ENCODE measurements around the gene FBXL14. TPM values are rescaled to one million over a fixed set of nuclear protein-coding genes. Genes with fewer than 3 reads are reported as not detected.
A peak's percentile ranks its signal among the peaks of the same experiment; 100 is the strongest.

Gene FBXL14
- polyA plus RNA-seq, 3 donors, result 9.6 to 15.5 (median 12.5) TPM

- DNase-seq (ENCODE audit: extremely low read depth in 1 of 11, low read depth in 9 of 11, low spot score in 4 of 11), result no peak
Observed at GRCh38 chr12:1628666-1629337, 34.4 kb upstream of the FBXL14 start, which contains the start of gene WNT5B. Gene WNT5B, plus strand, starts transcription at chr12:1629231. Its CDS starts 2,124 bp downstream, at chr12:1631355.

- no peak for DNase-seq (ENCODE audit: extremely low read depth in 1 of 11, low read depth in 9 of 11, low spot score in 4 of 11)
Observed at GRCh38 chr12:1622406-1622805, 28.0 kb upstream of the FBXL14 start.

- no peak for DNase-seq (ENCODE audit: extremely low read depth in 1 of 11, low read depth in 9 of 11, low spot score in 4 of 11)
Observed at GRCh38 chr12:1620092-1620491, 25.7 kb upstream of the FBXL14 start.

- DNase-seq (ENCODE audit: extremely low read depth in 1 of 11, low read depth in 9 of 11, low spot score in 4 of 11), result no peak
Observed at GRCh38 chr12:1619587-1619986, 25.2 kb upstream of the FBXL14 start.

- DNase-seq (ENCODE audit: extremely low read depth in 1 of 11, low read depth in 9 of 11, low spot score in 4 of 11), result no peak
Observed at GRCh38 chr12:1619159-1619558, 24.8 kb upstream of the FBXL14 start.

DNA sequence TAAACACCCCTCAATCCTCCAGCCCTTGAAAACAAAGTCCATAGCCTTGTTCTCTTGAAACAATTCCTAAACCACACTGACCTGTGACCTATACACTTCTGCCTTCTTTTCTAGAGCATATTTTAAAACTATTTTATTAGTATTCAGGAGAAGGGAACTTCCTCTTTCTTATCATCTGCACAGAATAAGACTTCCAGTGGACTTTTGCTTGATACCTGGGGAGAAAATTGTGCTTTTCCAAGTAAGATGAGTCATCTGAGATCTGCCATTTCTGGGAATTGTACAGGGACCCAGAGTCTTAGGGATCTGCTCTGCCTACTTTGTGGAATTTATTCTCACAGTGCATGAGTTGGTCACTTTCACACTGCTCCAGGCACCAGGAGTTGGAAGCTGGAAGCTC, 24.1 kb upstream of the FBXL14 start:
- no peak for DNase-seq (ENCODE audit: extremely low read depth in 1 of 11, low read depth in 9 of 11, low spot score in 4 of 11)

- no peak for DNase-seq (ENCODE audit: extremely low read depth in 1 of 11, low read depth in 9 of 11, low spot score in 4 of 11)
Observed at GRCh38 chr12:1616233-1617066, 22.1 kb upstream of the FBXL14 start.

GRCh38 chr12:1614360-1614759, 20.0 kb upstream of the FBXL14 start:
- DNase-seq (ENCODE audit: extremely low read depth in 1 of 11, low read depth in 9 of 11, low spot score in 4 of 11), result no peak

DNA sequence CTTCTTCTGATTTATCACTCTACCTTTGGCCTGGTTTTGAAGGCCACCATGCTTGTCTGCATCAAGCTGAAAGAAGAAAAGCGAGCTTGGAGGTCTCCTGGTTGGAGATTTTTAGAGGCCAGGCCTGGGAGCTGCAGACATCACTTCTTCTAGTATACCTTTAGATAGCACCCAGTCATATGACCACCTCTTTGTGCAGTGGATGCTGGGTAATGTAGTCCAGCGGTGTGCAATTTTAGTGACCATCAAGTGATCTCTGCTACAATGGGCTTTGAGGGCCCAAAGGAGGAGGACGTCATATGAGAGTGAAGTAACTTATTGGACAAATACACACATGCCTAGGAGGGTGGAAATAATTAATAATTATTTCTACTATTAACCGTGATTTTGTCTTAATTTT, 19.5 kb upstream of the FBXL14 start:
- DNase-seq (ENCODE audit: extremely low read depth in 1 of 11, low read depth in 9 of 11, low spot score in 4 of 11), result no peak

GRCh38 chr12:1611803-1612572, 17.6 kb upstream of the FBXL14 start:
- DNase-seq (ENCODE audit: extremely low read depth in 1 of 11, low read depth in 9 of 11, low spot score in 4 of 11), result no peak

GRCh38 chr12:1610072-1610643, 15.8 kb upstream of the FBXL14 start:
- no peak for DNase-seq (ENCODE audit: extremely low read depth in 1 of 11, low read depth in 9 of 11, low spot score in 4 of 11)

GRCh38 chr12:1608713-1609119, 14.3 kb upstream of the FBXL14 start:
- no peak for DNase-seq (ENCODE audit: extremely low read depth in 1 of 11, low read depth in 9 of 11, low spot score in 4 of 11)

DNA sequence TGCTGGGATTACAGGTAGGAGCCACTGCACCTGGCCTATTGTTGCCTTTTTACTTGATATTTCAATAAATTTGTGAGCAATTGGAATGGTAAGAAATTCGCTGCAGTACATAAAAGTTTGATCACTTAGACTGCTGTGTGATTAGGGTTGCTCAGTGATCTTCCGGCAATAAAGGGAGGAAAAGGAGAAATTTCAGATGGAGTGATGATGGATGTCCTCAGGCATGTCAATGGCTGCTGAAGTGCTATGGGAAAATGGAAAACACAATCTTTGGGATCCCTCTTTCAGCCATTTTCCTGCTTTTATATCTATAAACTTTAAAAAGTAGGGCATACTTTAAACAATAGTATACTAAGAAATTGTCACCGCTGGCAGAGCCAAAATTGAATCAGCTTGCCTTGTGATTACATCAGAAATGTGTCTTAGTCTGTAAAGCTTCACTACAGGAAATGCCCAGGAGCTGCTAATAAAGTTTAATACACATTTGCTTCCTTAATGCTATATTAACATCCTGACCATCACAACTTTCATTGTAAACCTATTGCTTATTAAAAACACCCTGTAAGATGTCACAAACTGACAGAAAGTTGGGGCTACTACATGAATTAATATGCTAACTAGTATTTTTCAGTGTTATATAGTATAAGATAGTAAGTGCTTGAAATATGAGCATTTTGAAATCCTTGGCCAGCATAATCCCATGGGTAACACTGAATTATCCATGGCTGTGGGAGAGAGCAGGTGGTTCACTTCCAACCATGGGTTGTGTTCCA, 13.7 kb upstream of the FBXL14 start:
- DNase-seq (ENCODE audit: extremely low read depth in 1 of 11, low read depth in 9 of 11, low spot score in 4 of 11), result no peak

GRCh38 chr12:1606021-1606622, 11.7 kb upstream of the FBXL14 start:
- DNase-seq (ENCODE audit: extremely low read depth in 1 of 11, low read depth in 9 of 11, low spot score in 4 of 11), result no peak

DNA sequence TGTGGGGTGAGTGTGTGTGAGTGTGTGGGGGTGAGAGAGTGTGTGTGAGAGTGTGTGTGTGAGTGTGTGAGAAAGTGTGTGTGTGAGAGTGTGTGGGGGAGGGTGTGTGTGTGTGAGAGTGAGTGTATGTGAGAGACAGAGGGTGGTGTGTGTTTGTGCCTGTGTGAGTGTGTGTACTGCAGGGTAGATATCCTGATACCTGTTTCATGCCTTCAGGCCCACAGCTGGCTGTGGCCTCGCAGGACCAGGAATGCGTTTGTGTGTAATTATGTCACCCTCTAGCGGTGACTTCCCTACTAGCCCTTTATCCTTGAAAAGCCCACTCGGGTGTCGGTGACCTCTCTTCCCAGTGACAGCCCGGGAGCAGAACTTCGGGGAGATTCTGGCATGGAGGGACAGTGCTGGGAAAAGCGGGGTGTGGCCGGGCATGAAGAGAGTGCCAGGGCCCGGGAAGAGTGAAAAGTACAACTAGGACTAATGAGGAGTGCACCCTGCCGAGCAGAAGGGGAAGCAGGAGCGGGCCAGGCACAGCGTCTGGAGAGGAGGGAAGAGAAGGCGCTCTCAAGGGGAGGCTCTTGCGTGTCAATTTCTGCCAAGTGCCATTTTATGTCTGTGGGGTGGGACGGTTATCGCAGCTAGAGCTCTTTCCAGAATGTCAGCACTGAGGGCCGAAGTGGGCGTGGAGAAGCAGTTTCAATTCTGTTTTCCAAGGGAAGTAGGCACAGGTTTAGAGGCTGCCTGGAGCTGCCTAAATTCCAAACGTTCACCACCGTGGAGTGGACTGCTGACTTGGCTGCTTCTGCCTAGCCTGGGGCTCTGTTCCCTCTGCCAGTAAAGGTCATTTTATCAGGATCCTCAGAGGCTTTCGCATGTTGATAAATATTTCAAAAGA, 11.0 kb upstream of the FBXL14 start:
- peak in 6 of 11 donors; percentile 78 to 90 (median 82) for DNase-seq (ENCODE audit: extremely low read depth in 1 of 11, low read depth in 9 of 11, low spot score in 4 of 11)

GRCh38 chr12:1604464-1604863, 10.1 kb upstream of the FBXL14 start:
- no peak for DNase-seq (ENCODE audit: extremely low read depth in 1 of 11, low read depth in 9 of 11, low spot score in 4 of 11)

DNA sequence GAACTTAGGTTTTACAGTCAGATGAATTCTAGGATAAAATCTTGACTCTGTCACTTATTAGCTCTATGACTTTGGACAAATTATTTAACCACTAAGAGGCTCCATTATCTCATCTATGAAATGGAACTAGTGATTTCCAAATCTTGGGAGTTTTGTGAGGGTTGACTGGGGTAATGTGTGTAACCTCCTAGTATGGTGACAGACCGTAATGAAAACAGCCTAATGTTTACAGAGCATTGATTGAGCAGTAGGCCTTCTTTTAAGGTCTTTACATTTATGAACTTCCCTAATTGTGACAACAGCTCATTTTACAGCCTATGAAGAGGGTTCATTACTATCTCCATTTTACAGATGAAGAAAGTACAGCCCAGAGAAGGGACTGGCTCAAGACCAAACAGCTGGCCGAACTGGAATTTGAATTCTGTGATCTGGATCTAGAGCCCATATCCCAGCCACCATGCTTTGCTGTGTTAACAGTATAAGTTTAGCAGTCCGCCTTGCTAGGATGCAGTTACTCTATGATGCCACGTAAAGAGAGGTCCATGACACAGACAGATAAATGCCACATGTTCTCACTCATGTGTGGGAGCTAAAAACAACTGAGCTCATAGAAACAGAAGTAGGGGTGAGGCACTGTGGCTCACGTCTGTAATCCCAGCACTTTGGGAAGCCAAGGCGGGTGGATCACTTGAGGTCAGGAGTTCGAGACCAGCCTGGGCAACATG, 9.1 kb upstream of the FBXL14 start:
- no peak for DNase-seq (ENCODE audit: extremely low read depth in 1 of 11, low read depth in 9 of 11, low spot score in 4 of 11)

All from renal cortex interstitium (tissue), 11 donors.